ENCODE data around the gene C2orf76. TPM values are rescaled to one million over a fixed set of nuclear protein-coding genes. Genes with fewer than 3 reads are reported as not detected.
"Not testable (repeated sequence)": the region's sequence is repeated elsewhere in the genome, so short reads cannot be mapped to it uniquely, and the experiment has no call there.

C2orf76 gene
- 5.9 and 7.5 TPM in 2 replicates for total RNA-seq

- peak; percentile 93 for DNase-seq (ENCODE audit: low read depth)
Observed at GRCh38 chr2:119366649-119367471, at the start of gene C2orf76, which contains the start of gene DBI. Gene C2orf76, minus strand, starts transcription at chr2:119366834. Its CDS starts 26,875 bp downstream, at chr2:119339959. Gene DBI, plus strand, starts transcription at chr2:119366977. Its CDS starts 75 bp downstream, at chr2:119367052.

GRCh38 chr2:119415630-119416029 is 49.0 kb upstream of the C2orf76 start:
- DNase-seq (ENCODE audit: low read depth), result peak; percentile 63

- no peak for DNase-seq (ENCODE audit: low read depth)
Observed at GRCh38 chr2:119414894-119415293, 48.3 kb upstream of the C2orf76 start.

- DNase-seq (ENCODE audit: low read depth), result no peak
Observed at GRCh38 chr2:119409506-119409905, 42.9 kb upstream of the C2orf76 start.

- DNase-seq (ENCODE audit: low read depth), result peak; percentile 13
Observed at GRCh38 chr2:119408221-119408619, 41.6 kb upstream of the C2orf76 start.

GRCh38 chr2:119407430-119408220 is 41.0 kb upstream of the C2orf76 start:
- peak; percentile 57 for DNase-seq (ENCODE audit: low read depth)

GRCh38 chr2:119405151-119405550 is 38.5 kb upstream of the C2orf76 start:
- DNase-seq (ENCODE audit: low read depth), result no peak

GRCh38 chr2:119403618-119404017 is 37.0 kb upstream of the C2orf76 start:
- DNase-seq (ENCODE audit: low read depth), result not testable (repeated sequence)

- DNase-seq (ENCODE audit: low read depth), result peak; percentile 38
Observed at GRCh38 chr2:119402645-119403560, 36.3 kb upstream of the C2orf76 start.

GRCh38 chr2:119402106-119402505 is 35.5 kb upstream of the C2orf76 start:
- DNase-seq (ENCODE audit: low read depth), result no peak

GRCh38 chr2:119397196-119397595 is 30.6 kb upstream of the C2orf76 start:
- no peak for DNase-seq (ENCODE audit: low read depth)

GRCh38 chr2:119393971-119394748 is 27.5 kb upstream of the C2orf76 start:
- no peak for DNase-seq (ENCODE audit: low read depth)

- DNase-seq (ENCODE audit: low read depth), result no peak
Observed at GRCh38 chr2:119389615-119390306, 23.1 kb upstream of the C2orf76 start.

- peak; percentile 100 for DNase-seq (ENCODE audit: low read depth)
Observed at GRCh38 chr2:119387381-119388129, 20.9 kb upstream of the C2orf76 start.

GRCh38 chr2:119385466-119385865 is 18.8 kb upstream of the C2orf76 start:
- no peak for DNase-seq (ENCODE audit: low read depth)

- DNase-seq (ENCODE audit: low read depth), result no peak
Observed at GRCh38 chr2:119384971-119385370, 18.3 kb upstream of the C2orf76 start.

GRCh38 chr2:119383410-119384140 is 16.9 kb upstream of the C2orf76 start:
- no peak for DNase-seq (ENCODE audit: low read depth)

GRCh38 chr2:119378566-119378965 is 11.9 kb upstream of the C2orf76 start:
- no peak for DNase-seq (ENCODE audit: low read depth)

GRCh38 chr2:119377993-119378345 is 11.3 kb upstream of the C2orf76 start:
- DNase-seq (ENCODE audit: low read depth), result no peak
